ENCODE results near the gene TESMIN.

TESMIN gene, protein sequence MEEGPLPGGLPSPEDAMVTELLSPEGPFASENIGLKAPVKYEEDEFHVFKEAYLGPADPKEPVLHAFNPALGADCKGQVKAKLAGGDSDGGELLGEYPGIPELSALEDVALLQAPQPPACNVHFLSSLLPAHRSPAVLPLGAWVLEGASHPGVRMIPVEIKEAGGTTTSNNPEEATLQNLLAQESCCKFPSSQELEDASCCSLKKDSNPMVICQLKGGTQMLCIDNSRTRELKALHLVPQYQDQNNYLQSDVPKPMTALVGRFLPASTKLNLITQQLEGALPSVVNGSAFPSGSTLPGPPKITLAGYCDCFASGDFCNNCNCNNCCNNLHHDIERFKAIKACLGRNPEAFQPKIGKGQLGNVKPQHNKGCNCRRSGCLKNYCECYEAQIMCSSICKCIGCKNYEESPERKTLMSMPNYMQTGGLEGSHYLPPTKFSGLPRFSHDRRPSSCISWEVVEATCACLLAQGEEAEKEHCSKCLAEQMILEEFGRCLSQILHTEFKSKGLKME

DNA sequence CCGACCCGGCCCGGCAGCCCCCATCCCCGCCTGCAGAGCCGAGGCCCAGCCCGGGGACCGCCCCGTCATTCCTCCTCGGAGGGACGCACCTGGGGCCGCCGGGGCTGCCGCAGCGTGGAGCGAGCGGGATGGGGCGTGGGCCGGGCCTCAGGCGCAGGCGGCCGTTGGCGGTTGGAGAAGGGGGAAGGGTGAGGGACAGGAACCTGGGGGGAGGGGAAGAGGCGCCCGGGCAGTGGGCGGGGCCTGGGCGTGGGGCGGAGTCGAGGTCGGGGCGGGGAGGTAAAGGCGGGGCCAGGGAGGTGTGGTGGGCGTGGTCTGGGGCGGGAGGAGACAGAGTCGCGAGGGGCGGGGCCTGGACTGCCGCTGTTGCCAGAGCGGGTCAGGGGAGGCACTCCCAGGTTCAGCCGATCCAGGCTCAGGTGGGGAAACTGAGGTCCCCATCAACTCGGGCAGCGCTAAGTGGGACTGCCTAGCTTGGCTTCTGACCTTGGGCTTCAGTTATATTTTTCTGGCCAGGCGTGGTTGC, at the start of gene TESMIN:
Gene TESMIN (minus strand): TSS at position 190 of the 526 bp plus-strand sequence. CDS start 860 bp downstream, outside the sequence.
- peak; percentile 75 to 79 for DNase-seq (ENCODE audit: low read depth in 2 of 2)

DNA sequence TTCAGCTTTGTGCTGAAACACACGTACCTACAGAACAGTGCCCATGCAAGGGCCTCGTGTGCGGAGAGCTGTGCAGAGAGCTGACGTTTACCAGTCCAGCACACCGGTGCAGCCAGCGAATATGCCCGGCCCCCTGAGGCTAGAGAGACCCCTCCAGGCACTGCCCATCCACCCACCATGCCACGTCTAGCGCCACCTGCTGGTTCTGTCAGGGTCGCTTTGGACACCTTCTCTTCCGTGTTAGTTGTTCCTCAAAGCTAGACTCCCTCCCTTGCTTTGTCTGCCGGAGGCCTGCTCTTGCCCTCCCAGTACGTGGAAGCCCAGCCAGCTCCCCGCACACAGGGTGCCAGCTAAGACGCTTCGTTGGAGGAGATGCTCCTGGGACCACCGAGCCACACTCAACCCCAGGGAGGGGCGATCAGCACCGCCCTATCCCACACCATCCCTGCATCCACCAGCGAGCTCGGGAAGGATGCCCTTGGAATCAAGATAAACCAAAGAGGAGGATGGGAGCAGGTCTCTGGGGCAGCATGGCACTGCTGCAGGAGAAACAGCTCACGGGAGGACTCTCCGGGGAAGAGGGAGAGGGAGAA, 47.0 kb upstream of the TESMIN start:
- DNase-seq (ENCODE audit: low read depth in 2 of 2) = no peak

DNA sequence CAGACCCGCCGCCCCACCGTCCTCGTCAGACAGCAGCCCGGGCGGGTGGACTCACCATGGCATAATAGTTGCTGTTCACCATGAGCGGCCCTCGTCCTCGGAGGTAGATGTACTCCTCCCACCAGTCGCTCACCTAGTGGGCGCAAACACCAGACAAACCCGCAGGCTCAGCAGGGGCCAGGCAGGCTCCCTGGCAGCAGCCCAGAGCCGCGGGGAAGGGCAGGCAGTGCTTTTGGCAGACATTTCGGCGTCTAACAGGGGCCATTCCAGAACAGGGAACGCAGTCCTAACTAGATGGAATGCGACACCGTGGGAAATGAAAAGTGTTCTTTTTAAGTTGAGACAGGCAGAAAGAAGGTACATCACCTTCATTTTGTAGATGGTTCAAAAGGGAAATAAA, 45.5 kb upstream of the TESMIN start:
- DNase-seq (ENCODE audit: low read depth in 2 of 2) = no peak

DNA sequence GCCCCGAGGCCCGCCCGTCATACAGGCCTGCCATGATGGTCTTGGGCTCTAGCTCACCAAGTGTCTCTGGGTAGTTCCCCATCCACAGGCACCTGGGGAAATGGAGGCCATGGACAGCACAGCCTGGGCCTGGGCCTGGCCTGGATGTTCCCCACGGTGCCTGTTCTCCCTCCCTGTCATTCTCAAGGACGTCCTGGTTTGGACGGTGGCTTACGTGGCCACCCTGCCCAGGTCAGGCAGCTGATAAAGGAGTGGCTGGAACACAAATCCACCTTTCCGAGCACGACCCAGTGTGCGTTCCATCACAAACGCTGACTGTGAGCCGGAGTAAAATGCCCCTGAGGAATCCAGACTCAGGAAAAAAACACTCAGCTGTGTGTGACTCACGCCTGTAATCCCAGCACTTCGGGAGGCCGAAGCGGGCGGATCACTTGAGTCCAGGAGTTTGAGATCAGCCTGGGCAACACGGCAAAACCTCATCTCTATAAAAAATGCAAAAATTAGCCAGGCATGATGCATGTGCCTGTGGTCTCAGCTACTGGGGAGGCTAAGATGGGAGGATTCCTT, 41.2 kb upstream of the TESMIN start:
- no peak for DNase-seq (ENCODE audit: low read depth in 2 of 2)

DNA sequence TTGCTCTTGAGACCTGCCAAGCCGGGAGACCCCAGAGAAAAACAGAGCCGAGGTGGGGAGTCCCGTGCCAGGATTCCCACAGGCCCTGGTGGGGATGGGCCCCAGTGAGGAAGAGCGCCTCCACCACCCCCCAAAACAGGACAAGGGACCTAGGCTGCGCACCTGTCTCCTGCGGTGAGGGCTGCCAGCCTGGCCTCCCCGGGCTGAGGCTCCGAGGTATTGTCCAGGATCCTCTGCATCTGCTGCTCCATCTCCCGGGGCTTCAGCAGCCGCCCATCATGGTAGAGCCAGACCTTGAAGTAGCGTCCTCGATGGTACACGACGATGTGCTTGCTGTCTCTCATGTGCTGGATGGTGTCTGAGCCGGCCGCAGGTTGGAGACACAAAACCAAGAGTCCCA, 33.3 kb upstream of the TESMIN start:
- DNase-seq (ENCODE audit: low read depth in 2 of 2) = no peak

DNA sequence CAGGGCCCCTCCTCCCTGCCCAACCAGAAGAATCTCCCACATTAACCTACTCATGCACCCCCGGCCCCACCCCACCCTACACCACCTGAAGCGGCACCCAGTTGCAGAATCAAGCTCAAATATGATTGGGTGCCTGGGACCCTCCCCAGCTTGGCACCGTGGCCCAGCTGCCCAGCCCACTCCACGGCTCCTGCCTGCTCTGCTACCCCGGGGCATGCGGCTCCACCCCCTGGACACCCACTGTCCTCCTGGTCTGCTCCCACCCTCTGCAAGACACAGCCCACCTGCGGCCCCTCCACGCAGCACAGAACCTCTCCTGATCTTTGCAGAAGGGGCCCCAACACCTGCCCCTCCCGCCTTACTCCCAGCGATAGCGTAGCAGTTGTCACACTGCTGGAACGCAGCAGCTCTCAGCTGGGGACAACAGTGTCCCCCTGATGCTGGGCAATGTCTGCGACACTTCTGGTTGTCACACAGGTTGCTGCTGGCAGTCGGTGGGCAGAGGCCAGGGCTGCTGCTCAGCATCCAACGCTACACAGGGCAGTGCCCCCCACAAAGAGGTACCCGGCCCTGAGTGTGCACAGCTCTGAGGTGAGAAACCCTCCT, 32.0 kb upstream of the TESMIN start:
- DNase-seq (ENCODE audit: low read depth in 2 of 2) = no peak

DNA sequence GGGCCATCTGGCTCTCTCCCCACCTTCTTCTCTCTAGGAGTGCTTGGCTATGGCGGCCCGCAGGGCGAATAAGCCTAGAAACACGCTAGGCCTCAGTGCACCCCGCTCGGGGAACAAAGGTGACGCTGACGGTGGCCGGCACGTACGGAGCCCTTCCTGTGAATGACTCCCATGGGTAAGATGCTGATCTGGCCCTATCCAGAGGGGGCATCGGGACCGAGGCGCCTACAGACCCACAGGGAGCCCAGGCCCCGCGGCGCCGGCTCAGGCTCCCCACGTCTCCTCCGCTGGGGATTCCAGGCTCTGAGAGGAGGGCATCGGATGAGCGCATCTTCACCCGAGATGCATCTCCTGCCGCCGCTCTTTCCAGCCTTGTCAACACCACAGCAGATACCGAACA, 31.4 kb upstream of the TESMIN start:
- no peak for DNase-seq (ENCODE audit: low read depth in 2 of 2)

DNA sequence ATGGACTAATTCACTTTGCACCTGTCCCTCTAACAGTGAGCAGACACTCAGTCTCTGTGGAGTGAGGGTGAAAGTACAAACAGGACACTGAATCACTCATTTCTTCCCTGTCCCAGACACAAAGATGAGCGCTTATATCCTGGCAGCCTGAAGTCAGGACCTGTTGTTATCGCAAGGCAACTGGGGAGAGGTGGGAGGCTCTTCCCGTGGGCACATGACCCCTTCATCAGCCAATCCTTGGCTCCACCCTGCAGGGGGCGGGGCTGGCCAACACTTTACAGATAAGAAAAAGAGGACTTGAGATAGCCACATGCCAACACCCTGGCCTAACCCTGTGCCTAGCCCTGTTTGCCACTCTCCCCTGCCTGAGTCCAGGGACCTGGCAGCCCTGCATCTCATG, 29.5 kb upstream of the TESMIN start:
- no peak for DNase-seq (ENCODE audit: low read depth in 2 of 2)

DNA sequence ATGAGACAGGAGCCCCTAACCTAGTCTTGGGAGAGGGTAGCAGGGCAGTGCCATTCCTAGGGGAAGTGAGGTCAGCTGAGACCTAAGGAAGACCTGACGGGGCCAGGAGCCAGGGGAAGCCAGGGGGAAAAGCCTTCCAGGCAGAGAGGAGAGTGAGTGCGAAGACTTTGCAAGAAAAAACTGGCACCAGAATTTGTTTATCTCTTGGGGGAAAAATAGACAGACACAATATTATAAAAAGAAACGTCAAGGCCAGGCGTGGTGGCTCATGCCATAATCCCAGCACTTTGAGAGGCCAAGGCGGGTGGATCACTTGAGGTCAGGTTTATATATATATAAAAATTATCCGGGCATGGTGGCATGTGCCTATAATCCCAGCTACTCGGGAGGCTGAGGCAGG, 26.9 kb upstream of the TESMIN start:
- no peak for DNase-seq (ENCODE audit: low read depth in 2 of 2)

DNA sequence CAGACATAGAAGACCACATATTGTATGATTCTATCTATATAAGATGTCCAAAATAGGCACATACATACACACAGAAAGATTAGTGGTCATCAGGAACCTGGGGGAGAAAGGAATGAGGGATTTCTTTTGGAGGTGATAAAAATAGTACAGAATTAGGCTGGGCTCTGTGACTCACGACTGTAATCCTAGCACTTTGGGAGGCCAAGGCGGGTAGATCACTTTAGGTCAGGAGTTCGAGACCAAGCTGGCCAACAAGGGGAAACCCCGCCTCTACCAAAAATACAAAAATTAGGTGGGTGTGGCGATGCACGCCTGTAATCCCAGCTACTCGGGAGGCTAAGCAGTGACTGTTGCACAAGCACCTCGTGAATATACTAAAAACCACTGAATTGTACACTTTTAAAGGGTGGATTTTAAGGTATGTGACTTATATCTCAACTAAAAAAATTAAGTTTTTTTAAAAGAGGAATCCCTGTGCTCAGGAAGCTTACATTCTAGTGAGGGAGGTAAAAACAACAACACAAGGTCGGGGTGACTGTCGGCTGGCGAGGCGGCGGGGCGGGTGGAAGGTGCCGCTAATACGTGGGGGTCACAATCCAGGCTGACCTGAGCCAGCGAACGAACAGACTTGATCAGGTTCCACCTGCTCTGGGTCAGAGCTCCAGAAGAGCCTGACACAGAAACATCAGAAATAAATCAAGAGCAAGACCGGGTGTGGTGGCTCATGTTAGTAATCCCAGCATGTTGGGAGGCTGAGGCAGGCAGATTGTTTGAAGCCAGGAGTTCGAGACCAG, 25.3 kb upstream of the TESMIN start:
- no peak for DNase-seq (ENCODE audit: low read depth in 2 of 2)

DNA sequence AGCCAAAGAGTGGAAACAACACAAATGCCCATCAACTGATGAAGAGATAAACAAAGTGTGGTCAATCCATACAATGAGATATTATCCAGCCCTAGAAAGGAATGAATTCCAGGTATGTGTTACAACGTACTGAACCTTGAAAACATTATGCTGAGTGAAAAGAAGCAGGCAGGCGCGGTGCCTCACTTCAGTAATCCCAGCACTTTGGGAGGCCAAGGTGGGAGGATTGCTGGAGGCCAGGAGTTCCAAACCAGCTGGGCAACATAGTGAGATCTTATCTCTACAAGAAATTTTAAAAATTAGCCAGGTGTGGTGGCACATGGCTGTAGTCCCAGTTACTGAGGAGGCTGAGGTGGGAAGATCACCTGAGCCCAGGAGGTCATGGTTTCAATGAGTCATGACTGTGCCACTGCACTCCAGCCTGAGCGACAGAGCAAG, 24.6 kb upstream of the TESMIN start:
- no peak for DNase-seq (ENCODE audit: low read depth in 2 of 2)

DNA sequence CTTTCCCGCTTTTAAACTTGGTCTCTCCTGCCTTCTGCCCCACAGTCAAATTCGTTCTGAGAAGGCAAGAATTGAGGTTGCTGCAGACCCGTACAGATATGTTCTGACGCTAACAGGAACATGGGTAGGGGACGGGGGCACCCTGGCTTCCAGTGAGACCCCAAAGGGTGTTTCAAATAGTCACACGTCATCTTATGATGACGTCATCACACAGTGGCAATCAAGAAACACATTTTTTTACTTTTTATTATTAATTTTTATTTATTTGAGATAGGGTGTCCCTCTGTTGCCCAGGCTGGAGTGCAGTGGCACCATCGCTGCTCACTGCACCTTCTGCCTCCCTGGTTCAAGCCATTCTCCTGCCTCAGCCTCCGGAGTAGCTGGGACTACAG, 22.9 kb upstream of the TESMIN start:
- no peak for DNase-seq (ENCODE audit: low read depth in 2 of 2)

DNA sequence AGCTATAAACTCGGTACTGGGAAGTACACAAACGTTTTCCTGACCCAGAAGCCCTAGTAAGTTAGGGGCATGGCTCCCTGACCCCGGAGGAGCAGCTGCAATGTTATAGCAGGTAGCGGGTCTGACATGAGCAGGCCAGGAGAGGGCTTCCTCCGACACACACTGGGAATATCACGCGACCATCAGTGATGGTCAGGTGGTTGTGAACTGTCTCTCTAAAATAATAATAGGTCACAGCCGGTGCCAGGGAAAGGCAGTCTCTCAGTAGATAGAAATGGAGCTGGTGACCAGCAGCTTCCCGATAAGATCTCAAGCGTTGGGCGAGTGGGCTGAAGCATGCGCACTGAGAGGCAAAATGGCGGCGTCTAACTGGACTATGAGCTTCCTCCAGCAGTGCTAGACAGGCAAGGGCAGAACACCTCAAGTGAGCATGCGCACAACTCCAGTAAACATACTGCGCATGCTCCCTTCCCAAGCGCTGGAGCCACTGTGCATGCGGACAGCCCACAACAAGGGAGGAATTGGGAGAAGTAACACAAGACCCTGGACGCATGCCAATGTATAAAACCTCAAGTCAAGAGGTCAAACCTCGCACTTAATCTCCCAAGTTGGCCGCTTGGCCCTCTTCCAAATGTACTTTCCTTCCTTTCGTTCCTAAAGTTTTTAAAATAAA, 22.3 kb upstream of the TESMIN start:
- no peak for DNase-seq (ENCODE audit: low read depth in 2 of 2)

DNA sequence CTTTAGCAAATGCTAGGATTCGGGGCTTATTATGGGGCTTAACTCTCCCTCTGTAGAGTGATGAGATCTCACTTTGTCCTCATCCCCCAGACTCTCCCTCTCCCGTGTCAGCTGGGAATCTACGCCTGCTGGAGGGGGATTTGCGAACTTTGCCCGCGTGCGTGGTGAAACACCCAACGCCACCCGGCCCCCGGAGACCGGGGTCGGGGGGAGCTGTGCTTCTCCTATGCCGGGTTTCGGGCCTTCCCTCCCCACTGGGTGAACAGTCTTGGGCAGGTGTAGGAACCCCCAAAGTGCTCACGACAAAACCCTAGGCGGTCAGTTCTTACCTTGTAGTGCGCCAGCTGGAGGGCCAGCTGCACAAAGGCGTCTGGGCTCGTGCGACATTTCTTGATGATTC, 21.6 kb upstream of the TESMIN start:
- no peak for DNase-seq (ENCODE audit: low read depth in 2 of 2)

DNA sequence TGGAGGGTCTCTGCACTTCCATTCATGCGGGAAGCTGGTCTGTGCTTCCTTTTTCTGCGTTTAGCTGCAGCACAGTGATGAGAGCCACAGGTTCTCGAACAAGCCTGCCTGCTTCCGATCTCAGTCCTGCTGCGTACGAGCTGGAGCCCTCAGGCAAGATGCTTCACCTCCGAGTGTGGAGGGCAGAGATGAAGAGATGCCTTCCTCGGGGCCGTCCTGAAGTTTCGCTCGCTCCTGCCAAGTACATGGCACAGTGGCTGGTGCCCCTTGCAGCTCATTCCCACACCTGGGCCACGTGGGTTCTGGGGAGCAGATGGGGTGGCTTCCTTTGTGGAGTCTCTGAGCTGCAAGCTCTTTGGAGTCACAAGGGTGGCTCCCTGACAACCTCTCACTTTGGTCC, 19.5 kb upstream of the TESMIN start:
- no peak for DNase-seq (ENCODE audit: low read depth in 2 of 2)

DNA sequence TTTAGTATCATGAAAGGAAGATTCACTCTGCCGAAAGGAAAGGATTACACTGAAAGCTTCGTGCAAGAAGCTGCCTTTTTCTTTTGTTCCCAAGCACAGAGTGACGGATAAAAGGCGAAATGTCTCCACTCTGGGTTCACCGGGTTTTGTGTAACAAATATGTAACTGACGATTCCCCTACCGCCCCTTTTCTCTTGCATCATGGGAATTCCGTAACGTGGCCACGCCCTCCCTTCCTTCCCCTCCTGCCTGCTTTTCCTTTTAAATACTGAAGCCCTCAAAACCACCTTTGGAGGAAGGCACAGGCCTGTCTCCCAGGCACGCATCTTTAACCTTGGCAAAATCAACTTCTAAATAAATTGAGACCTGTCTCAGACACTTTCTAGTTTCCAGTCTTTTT, 16.4 kb upstream of the TESMIN start:
- DNase-seq (ENCODE audit: low read depth in 2 of 2) = no peak

DNA sequence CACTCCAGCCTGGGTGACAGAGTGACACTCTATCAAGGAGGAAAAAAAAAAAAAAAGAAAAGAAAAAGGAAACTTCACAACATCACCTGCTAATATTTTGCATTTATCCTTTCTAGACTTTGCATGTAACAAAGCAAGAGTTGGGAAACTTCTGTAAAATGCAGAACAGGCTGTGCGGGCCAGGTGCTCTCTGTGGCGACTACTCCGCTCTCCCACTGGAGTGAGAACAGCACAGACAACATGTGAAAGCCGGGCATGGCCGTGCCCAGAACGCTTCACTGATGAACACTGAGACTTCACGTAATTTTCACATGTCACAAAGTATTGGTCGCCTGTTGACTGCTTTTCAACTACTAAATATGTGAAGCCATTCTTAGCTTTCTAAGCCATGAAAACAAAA, 15.5 kb upstream of the TESMIN start:
- no peak for DNase-seq (ENCODE audit: low read depth in 2 of 2)

DNA sequence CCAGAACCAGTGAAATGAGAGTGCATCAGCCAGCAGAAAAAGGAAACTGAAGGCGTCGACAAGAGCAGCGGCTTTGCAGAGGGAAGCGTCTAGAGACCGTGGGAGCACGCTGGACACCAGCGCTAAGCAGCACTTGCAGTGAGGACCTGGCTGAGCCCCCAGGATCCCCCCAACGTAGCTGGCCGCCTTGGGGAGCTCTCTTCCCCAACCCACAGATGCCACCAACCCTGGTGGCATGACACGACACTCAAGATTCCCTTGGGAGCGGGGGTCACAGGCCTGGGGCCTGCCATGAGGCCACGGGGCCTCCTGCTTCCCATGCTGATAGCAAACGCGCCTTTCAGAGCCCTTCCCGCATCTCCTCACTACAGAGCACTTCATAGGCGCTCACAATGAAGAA, 13.4 kb upstream of the TESMIN start:
- no peak for DNase-seq (ENCODE audit: low read depth in 2 of 2)

DNA sequence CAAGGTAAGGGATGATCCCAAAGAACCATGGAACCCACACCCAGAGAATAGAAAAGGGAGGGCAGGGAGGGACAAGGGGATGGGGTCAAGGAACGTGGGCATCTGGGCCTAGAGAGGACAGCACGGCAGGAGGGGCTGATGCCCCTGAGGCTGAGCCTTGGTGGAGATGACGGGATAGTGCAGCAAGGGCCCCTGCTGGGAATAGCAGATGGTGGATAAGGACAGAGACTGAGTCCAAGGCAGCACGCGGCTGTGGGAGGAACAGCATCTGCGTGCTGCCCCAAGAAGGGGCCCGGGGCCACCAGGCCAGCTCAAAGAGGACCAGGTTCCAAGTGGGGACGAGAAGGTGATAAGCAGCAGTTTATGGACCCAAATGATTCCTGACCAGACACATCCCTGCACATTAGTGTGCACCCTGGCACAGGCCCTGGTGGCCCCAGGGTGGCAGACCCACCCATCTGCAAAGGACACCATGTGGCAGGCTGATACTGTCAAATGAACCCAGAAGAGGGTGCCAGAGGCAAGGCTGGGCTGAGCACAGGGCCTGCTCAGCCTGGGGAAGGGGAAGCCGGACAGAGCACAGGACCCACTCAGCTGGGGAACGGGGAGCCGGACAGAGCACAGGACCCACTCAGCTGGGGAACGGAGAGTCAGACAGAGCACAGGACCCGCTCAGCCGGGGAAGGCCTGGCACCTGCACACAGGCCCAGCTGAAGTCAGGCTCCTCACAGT, 12.8 kb upstream of the TESMIN start:
- no peak for DNase-seq (ENCODE audit: low read depth in 2 of 2)

DNA sequence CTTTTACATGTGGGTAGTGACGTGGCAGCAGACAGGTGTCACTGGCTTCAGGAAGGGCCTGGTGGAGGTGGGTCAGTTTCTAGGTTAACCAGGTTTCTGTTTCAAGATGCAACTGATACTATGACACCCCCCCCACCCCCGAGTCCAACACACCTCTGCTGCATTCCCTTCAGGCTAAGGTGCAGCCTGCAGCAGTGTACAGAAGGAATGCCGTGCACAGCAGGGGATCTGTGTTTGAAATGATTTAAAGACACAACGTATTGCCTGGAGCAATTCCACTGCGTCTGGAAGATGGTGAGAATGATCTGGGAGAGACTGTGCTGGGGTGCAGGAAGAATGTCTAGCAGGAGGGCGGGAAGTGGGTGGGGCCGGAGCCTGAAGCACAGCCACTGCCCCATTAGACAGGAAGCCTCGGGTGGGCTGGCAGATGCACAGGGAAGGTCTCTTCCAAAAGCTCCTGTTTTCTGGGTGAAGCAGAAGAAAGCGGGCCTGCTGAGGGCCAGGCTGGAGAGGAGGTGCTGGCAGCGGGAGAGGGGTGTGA, 11.9 kb upstream of the TESMIN start:
- no peak for DNase-seq (ENCODE audit: low read depth in 2 of 2)

All from stimulated activated CD8-positive, alpha-beta memory T cell treated with anti-CD3 and anti-CD28 coated beads, Interleukin-15, amount 100 ng/mL, for 48 hours (primary cell).